B cell (primary cell): Measurements from ENCODE around the gene JAG2. TPM values are rescaled to one million over a fixed set of nuclear protein-coding genes. Genes with fewer than 3 reads are reported as not detected.

Source experiments
- ATAC-seq: fragments of 200-7000 bp; cut with Tn5 transposase; one replicate; pipeline ENCODE4 v1.10.0; 2021; ENCODE audit warnings: low read depth, mild to moderate bottlenecking, moderate number of reproducible peaks, moderate library complexity
- CTCF ChIA-PET: fragments of 350-600 bp; sonication (Branson Sonifier 250); formaldehyde crosslinking; loops from one replicate; lab custom pipeline; 2021; ENCODE audit warnings: antibody characterized with exemption, inconsistent platforms; lab: Charles Lee
- POLR2A ChIA-PET: fragments of 350-600 bp; sonication (Branson Sonifier 250); formaldehyde crosslinking; loops from one replicate; lab custom pipeline; 2021; ENCODE audit warnings: antibody characterized with exemption; lab: Charles Lee
- DNase-seq: peaks from one replicate; pipeline ENCODE4 v3.0.0; 2013
- H2AFZ ChIP-seq: 2 replicates; pipeline ENCODE4 v1.6.1; 2012; ENCODE audit warnings: mild to moderate bottlenecking, low read depth, low read length; ENCODE audit not compliant: insufficient read depth, poor library complexity, severe bottlenecking
- H3K27ac ChIP-seq, 2 donors: 1 replicate in 1 of 2; 2 replicates in 1 of 2; pipeline ENCODE4 v1.5.1; 2012 to 2013; ENCODE audit warnings: low read length in 2 of 2, mild to moderate bottlenecking in 2 of 2, moderate library complexity in 1 of 2
- H3K27me3 ChIP-seq, 4 experiments: fragments of 200-600 bp in 1 of 4; sonication (generic) in 1 of 4; replicated peaks in 1 of 4; 1 replicate in 2 of 4; 2 replicates in 2 of 4; pipeline versions ENCODE4 v1.6.1 to v1.7.0; 2013 to 2016; ENCODE audit warnings: low read length in 3 of 4, mild to moderate bottlenecking in 2 of 4, mixed read lengths in 1 of 4, moderate library complexity in 1 of 4; ENCODE audit not compliant: insufficient read depth in 4 of 4, control insufficient read depth in 3 of 4; ENCODE audit errors: control extremely low read depth in 1 of 4
- H3K36me3 ChIP-seq, 2 experiments: replicated peaks in 1 of 2; 1 replicate in 1 of 2; 2 replicates in 1 of 2; pipeline versions ENCODE4 v1.6.1 to v1.7.1; 2013; ENCODE audit warnings: low read length in 1 of 2; ENCODE audit not compliant: insufficient read depth in 2 of 2, control insufficient read depth in 1 of 2; ENCODE audit errors: control extremely low read depth in 1 of 2, extremely low read depth in 1 of 2
- H3K4me1 ChIP-seq, 2 donors: fragments of 200-600 bp in 1 of 2; sonication (generic) in 1 of 2; 1 replicate in 1 of 2; 2 replicates in 1 of 2; pipeline versions ENCODE4 v1.5.1 to v1.6.1; 2013 to 2017; ENCODE audit warnings: low read length in 2 of 2; ENCODE audit not compliant: control insufficient read depth in 2 of 2, insufficient read depth in 2 of 2
- H3K4me2 ChIP-seq: replicated peaks from 2 replicates; pipeline ENCODE3; 2012; ENCODE audit warnings: mild to moderate bottlenecking, low read depth, low read length; ENCODE audit not compliant: poor library complexity, severe bottlenecking
- H3K4me3 ChIP-seq, 5 experiments: fragments of 200-600 bp in 1 of 5; sonication (generic) in 1 of 5; 1 replicate in 3 of 5; 2 replicates in 2 of 5; pipeline versions ENCODE4 v1.5.1 to v1.7.0; 2011 to 2016; ENCODE audit warnings: low read length in 4 of 5, mild to moderate bottlenecking in 4 of 5, low read depth in 2 of 5, control low read depth in 1 of 5, moderate library complexity in 1 of 5; ENCODE audit not compliant: insufficient read depth in 1 of 5; ENCODE audit errors: control extremely low read depth in 1 of 5, extremely low read depth in 1 of 5
- H3K79me2 ChIP-seq: fragments of 200-600 bp; sonication (generic); one replicate; pipeline ENCODE4 v1.6.0; 2016; ENCODE audit warnings: low read length; ENCODE audit not compliant: control insufficient read depth, insufficient read depth
- H3K9ac ChIP-seq: fragments of 200-600 bp; sonication (generic); 2 replicates; pipeline ENCODE4 v1.6.1; 2017; ENCODE audit warnings: mild to moderate bottlenecking, low read length, moderate library complexity
- H3K9me3 ChIP-seq, 3 donors: one replicate each; pipeline versions ENCODE4 v1.6.1 to v1.7.1; 2013; ENCODE audit warnings: low read length in 2 of 3; ENCODE audit not compliant: control insufficient read depth in 2 of 3, insufficient read depth in 1 of 3; ENCODE audit errors: control extremely low read depth in 1 of 3
- H4K20me1 ChIP-seq: 2 replicates; pipeline ENCODE4 v1.6.0; 2012; ENCODE audit warnings: mild to moderate bottlenecking, low read length; ENCODE audit not compliant: insufficient read depth, control insufficient read depth, poor library complexity, severe bottlenecking
- H3K27ac Mint-ChIP-seq: one replicate; pipeline ENCODE4 v1.8.0; 2021; ENCODE audit warnings: mixed read lengths
- H3K27me3 Mint-ChIP-seq: one replicate; pipeline ENCODE4 v1.8.0; 2021; ENCODE audit warnings: mixed read lengths
- H3K4me1 Mint-ChIP-seq: one replicate; pipeline ENCODE4 v1.8.0; 2021; ENCODE audit warnings: mixed read lengths
- H3K4me3 Mint-ChIP-seq: one replicate; pipeline ENCODE4 v1.8.0; 2021; ENCODE audit warnings: mixed read lengths
- H3K9me3 Mint-ChIP-seq: one replicate; pipeline ENCODE4 v1.8.0; 2022; ENCODE audit warnings: mixed read lengths; ENCODE audit not compliant: insufficient read depth
- EZH2 ChIP-seq: IDR thresholded peaks from 2 replicates; pipeline ENCODE4 v1.6.1; 2012; ENCODE audit warnings: borderline replicate concordance, low read depth, mild to moderate bottlenecking, moderate library complexity, low read length; ENCODE audit not compliant: insufficient read depth, poor library complexity, severe bottlenecking
- WGBS: methylation state at CpG from one replicate; pipeline ENCODE4 v1.1.5; 2013; ENCODE audit warnings: missing lambda C conversion rate; ENCODE audit not compliant: insufficient coverage; 5-methylcytosine and 5-hydroxymethylcytosine counted together
- intact Hi-C: fragments of 100-400 bp; cut with micrococcal nuclease; formaldehyde crosslinking; loops from one replicate; pipeline ENCODE4 v1.10.0; 2022
- polyA plus RNA-seq: library from polyadenylated mRNA; depleted of rRNA; stranded (reverse); fragments of >200 nt; gene quantifications from 2 replicates; pipeline ENCODE4 v1.2.3, GENCODE V29; 2012
- total RNA-seq, 2 donors: library from RNA; stranded (reverse); fragments of 120-200 nt in 1 of 2; gene quantifications; 1 replicate in 1 of 2; 2 replicates in 1 of 2; pipeline versions ENCODE4 v1.2.3 to v1.2.4, GENCODE V29; 2013 to 2022
- TF ChIP-seq, protein P1 (sequence below): fragments of 200-600 bp; IDR thresholded peaks from one replicate; pipeline ENCODE4 v1.8.0; 2022; ENCODE audit warnings: antibody characterized with exemption, mild to moderate bottlenecking

JAG2 gene
- total and polyA plus RNA-seq, 2 donors (not counting 1 experiment from before 2014, with no cell fraction given): 0.27 to 0.34 TPM

DNA sequence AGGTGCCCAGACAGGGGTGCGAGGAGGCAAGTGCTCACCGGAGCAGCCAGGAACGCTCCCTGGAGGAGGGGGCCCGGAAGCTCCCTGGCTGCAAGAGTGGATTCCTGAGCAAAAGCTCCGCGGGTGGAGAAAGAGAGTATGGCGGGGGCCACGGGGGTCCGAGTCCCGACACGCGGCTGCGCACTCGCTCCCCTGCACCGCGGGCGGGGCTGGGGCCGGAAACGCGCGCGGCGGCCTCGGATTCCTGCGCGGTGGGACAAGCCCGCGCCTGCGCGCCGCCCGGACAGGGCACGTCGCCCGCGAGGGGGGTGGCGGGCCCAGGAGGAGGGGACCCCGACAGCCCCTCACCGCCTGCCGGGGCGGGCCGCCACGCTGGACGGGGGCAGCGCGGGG, 75.5 kb downstream of the JAG2 start:
- Histone ChIP-seq H3K4me2 (peak overlapping the region; percentile 100), H3K9me3 (no peaks in the 10 kb centered on the region), H3K27ac (no peak overlapping the region), H3K36me3 (no peaks in the 10 kb centered on the region), H3K4me3 (peak overlapping the region in 3 of 5 experiments; percentile 67 to 76 (median 75)), H3K9ac (peak overlapping the region; percentile 49), H2AFZ (peak overlapping the region; percentile 71), H3K4me1 (peaks cover 11 to 22% of the 10 kb centered on the region in 2 donors), H4K20me1 (peaks cover 13% of the 10 kb centered on the region), H3K79me2 (no peaks in the 10 kb centered on the region), H3K27me3 (peaks cover 0 to 11% (median 4%) of the 10 kb centered on the region in 4 experiments)
- TF ChIP-seq EZH2: no peak
- TF ChIP-seq, protein P1, sequence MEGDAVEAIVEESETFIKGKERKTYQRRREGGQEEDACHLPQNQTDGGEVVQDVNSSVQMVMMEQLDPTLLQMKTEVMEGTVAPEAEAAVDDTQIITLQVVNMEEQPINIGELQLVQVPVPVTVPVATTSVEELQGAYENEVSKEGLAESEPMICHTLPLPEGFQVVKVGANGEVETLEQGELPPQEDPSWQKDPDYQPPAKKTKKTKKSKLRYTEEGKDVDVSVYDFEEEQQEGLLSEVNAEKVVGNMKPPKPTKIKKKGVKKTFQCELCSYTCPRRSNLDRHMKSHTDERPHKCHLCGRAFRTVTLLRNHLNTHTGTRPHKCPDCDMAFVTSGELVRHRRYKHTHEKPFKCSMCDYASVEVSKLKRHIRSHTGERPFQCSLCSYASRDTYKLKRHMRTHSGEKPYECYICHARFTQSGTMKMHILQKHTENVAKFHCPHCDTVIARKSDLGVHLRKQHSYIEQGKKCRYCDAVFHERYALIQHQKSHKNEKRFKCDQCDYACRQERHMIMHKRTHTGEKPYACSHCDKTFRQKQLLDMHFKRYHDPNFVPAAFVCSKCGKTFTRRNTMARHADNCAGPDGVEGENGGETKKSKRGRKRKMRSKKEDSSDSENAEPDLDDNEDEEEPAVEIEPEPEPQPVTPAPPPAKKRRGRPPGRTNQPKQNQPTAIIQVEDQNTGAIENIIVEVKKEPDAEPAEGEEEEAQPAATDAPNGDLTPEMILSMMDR: no peak
- CTCF ChIA-PET: interaction anchor here (0.6 kb wide), 1 partner anchor 780 kb away, joined by 3 read pairs; no protein-coding TSS in a partner anchor
- peaks cover 15% of the 10 kb centered on the region for H3K27me3 Mint-ChIP-seq
- ATAC-seq: peak; percentile 59
- POLR2A ChIA-PET: interaction anchor here (0.6 to 0.9 kb wide), 2 partner anchors 31 to 68 kb away, joined by 3 to 4 read pairs; no protein-coding TSS in a partner anchor
- no peaks in the 10 kb centered on the region for H3K9me3 Mint-ChIP-seq
- intact Hi-C loops: loop anchor here (5.0 kb wide), 3 partner anchors 109 to 399 kb away; partner anchors contain the start of gene TEDC1
- WGBS: under 1% methylated on average over 43 of the region's 46 CpGs
- peaks cover 18% of the 10 kb centered on the region for H3K4me1 Mint-ChIP-seq
- DNase-seq: peak; percentile 71
- H3K27ac Mint-ChIP-seq: peak overlapping the region; percentile 63
- H3K4me3 Mint-ChIP-seq: peak overlapping the region; percentile 86
